ENCODE data around the gene CRTC2.

Gene CRTC2

GRCh38 chr1:153978274-153978909, 20.0 kb upstream of the CRTC2 start:
- peaks cover 11% of the 10 kb centered on the region for H3K79me2 ChIP-seq (ENCODE audit: control insufficient read depth, insufficient read depth, low read length)
- no peak overlapping the region for H2BK120ac ChIP-seq (ENCODE audit: low read depth, low read length)
- no peak overlapping the region for H2BK5ac ChIP-seq (ENCODE audit: low read length)
- DNase-seq = no peak
- no peak overlapping the region for H4K8ac ChIP-seq (ENCODE audit: low read depth, low read length)
- no peaks in the 10 kb centered on the region for H3K27me3 ChIP-seq (ENCODE audit: insufficient read depth, low read length, poor library complexity)
- no CpG with 5 or more reads among the region's 9 CpGs for WGBS (ENCODE audit: extremely low coverage, insufficient coverage, low lambda C conversion rate)
- H3K4me3 ChIP-seq (ENCODE audit: low read length) = no peak overlapping the region
- no peak overlapping the region for H2BK15ac ChIP-seq (replicated peaks; ENCODE audit: low read depth)
- peaks cover 9% of the 10 kb centered on the region for H3K36me3 ChIP-seq (ENCODE audit: control insufficient read depth, insufficient read depth, low read length)
- no peak overlapping the region for H3K56ac ChIP-seq (ENCODE audit: low read length)
- H3K27ac ChIP-seq (ENCODE audit: low read depth, low read length) = no peak overlapping the region
- peak overlapping the region; percentile 85 for H3K9ac ChIP-seq (ENCODE audit: low read length)
- H2AK5ac ChIP-seq (ENCODE audit: low read length) = no peak overlapping the region
- H4K5ac ChIP-seq (ENCODE audit: low read length) = no peak overlapping the region
- no peak overlapping the region for H3K23ac ChIP-seq (ENCODE audit: low read length)
- H3K18ac ChIP-seq (ENCODE audit: low read length) = no peak overlapping the region
- peaks cover 3% of the 10 kb centered on the region for H3K79me1 ChIP-seq (ENCODE audit: low read length)
- H3K4me2 ChIP-seq (ENCODE audit: low read length) = peak overlapping the region; percentile 97
- H3K4me1 ChIP-seq (ENCODE audit: control insufficient read depth, low read depth, low read length) = no peaks in the 10 kb centered on the region
- no peak overlapping the region for H3K4ac ChIP-seq (ENCODE audit: low read depth, low read length)

GRCh38 chr1:153977250-153978240, 19.1 kb upstream of the CRTC2 start, which contains the start of gene JTB:
Gene JTB, minus strand, starts transcription at chr1:153977674. Its CDS starts 422 bp downstream, at chr1:153977252.
- Histone ChIP-seq H3K9ac (ENCODE audit: low read length) (peak within 1 kb of the TSS; percentile 85), H3K18ac (ENCODE audit: low read length) (peak within 1 kb of the TSS; percentile 57), H3K27ac (ENCODE audit: low read depth, low read length) (peak within 1 kb of the TSS; percentile 70), H3K56ac (ENCODE audit: low read length) (peak within 1 kb of the TSS; percentile 88), H4K5ac (ENCODE audit: low read length) (no peak within 1 kb of the TSS), H4K8ac (ENCODE audit: low read depth, low read length) (no peak within 1 kb of the TSS), H3K4me3 (ENCODE audit: low read length) (peak within 1 kb of the TSS; percentile 93), H3K23ac (ENCODE audit: low read length) (no peak within 1 kb of the TSS), H3K27me3 (ENCODE audit: insufficient read depth, low read length, poor library complexity) (no peaks in the 10 kb centered on the region), H3K36me3 (ENCODE audit: control insufficient read depth, insufficient read depth, low read length) (peaks cover 9% of the 10 kb centered on the region), H2AK5ac (ENCODE audit: low read length) (no peak within 1 kb of the TSS), H2BK5ac (ENCODE audit: low read length) (no peak within 1 kb of the TSS), H3K4me2 (ENCODE audit: low read length) (peak within 1 kb of the TSS; percentile 97), H2BK120ac (ENCODE audit: low read depth, low read length) (no peak within 1 kb of the TSS), H2BK15ac (replicated peaks; ENCODE audit: low read depth) (no peak within 1 kb of the TSS), H3K79me1 (ENCODE audit: low read length) (peaks cover 3% of the 10 kb centered on the region), H3K4ac (ENCODE audit: low read depth, low read length) (no peak within 1 kb of the TSS), H3K4me1 (ENCODE audit: control insufficient read depth, low read depth, low read length) (no peaks in the 10 kb centered on the region), H3K79me2 (ENCODE audit: control insufficient read depth, insufficient read depth, low read length) (peaks cover 11% of the 10 kb centered on the region)
- DNase-seq = peak; percentile 92
- WGBS (ENCODE audit: extremely low coverage, insufficient coverage, low lambda C conversion rate) = no CpG with 5 or more reads among the region's 75 CpGs

GRCh38 chr1:153976819-153977249, 18.4 kb upstream of the CRTC2 start:
- Histone ChIP-seq H3K23ac (ENCODE audit: low read length) (no peak overlapping the region), H2BK5ac (ENCODE audit: low read length) (no peak overlapping the region), H3K79me2 (ENCODE audit: control insufficient read depth, insufficient read depth, low read length) (peaks cover 11% of the 10 kb centered on the region), H4K8ac (ENCODE audit: low read depth, low read length) (no peak overlapping the region), H4K5ac (ENCODE audit: low read length) (no peak overlapping the region), H3K27me3 (ENCODE audit: insufficient read depth, low read length, poor library complexity) (no peaks in the 10 kb centered on the region), H2BK120ac (ENCODE audit: low read depth, low read length) (no peak overlapping the region), H3K27ac (ENCODE audit: low read depth, low read length) (peak overlapping the region; percentile 70), H3K4me3 (ENCODE audit: low read length) (peak overlapping the region; percentile 93), H3K4me2 (ENCODE audit: low read length) (peak overlapping the region; percentile 55), H3K4me1 (ENCODE audit: control insufficient read depth, low read depth, low read length) (no peaks in the 10 kb centered on the region), H2AK5ac (ENCODE audit: low read length) (no peak overlapping the region), H3K18ac (ENCODE audit: low read length) (peak overlapping the region; percentile 57), H3K79me1 (ENCODE audit: low read length) (peaks cover 3% of the 10 kb centered on the region), H3K56ac (ENCODE audit: low read length) (peak overlapping the region; percentile 88), H3K9ac (ENCODE audit: low read length) (peak overlapping the region; percentile 85), H3K36me3 (ENCODE audit: control insufficient read depth, insufficient read depth, low read length) (peaks cover 9% of the 10 kb centered on the region), H3K4ac (ENCODE audit: low read depth, low read length) (no peak overlapping the region), H2BK15ac (replicated peaks; ENCODE audit: low read depth) (no peak overlapping the region)
- no CpG with 5 or more reads among the region's 16 CpGs for WGBS (ENCODE audit: extremely low coverage, insufficient coverage, low lambda C conversion rate)
- DNase-seq = no peak

GRCh38 chr1:153973525-153973924, 15.1 kb upstream of the CRTC2 start:
- Histone ChIP-seq H3K36me3 (ENCODE audit: control insufficient read depth, insufficient read depth, low read length) (peaks cover 6% of the 10 kb centered on the region), H3K4me2 (ENCODE audit: low read length) (no peak overlapping the region), H3K79me2 (ENCODE audit: control insufficient read depth, insufficient read depth, low read length) (peaks cover 11% of the 10 kb centered on the region), H3K4ac (ENCODE audit: low read depth, low read length) (no peak overlapping the region), H3K79me1 (ENCODE audit: low read length) (peaks cover 5% of the 10 kb centered on the region), H4K5ac (ENCODE audit: low read length) (no peak overlapping the region), H2BK120ac (ENCODE audit: low read depth, low read length) (no peak overlapping the region), H3K4me3 (ENCODE audit: low read length) (no peak overlapping the region), H3K4me1 (ENCODE audit: control insufficient read depth, low read depth, low read length) (no peaks in the 10 kb centered on the region), H3K27me3 (ENCODE audit: insufficient read depth, low read length, poor library complexity) (no peaks in the 10 kb centered on the region), H3K27ac (ENCODE audit: low read depth, low read length) (no peak overlapping the region), H3K9ac (ENCODE audit: low read length) (no peak overlapping the region), H3K18ac (ENCODE audit: low read length) (no peak overlapping the region), H2AK5ac (ENCODE audit: low read length) (no peak overlapping the region), H2BK15ac (replicated peaks; ENCODE audit: low read depth) (no peak overlapping the region), H4K8ac (ENCODE audit: low read depth, low read length) (no peak overlapping the region), H2BK5ac (ENCODE audit: low read length) (no peak overlapping the region), H3K56ac (ENCODE audit: low read length) (no peak overlapping the region), H3K23ac (ENCODE audit: low read length) (no peak overlapping the region)
- no peak for DNase-seq
- no CpG with 5 or more reads among the region's 7 CpGs for whole genome bisulfite sequencing (ENCODE audit: extremely low coverage, insufficient coverage, low lambda C conversion rate)

GRCh38 chr1:153973071-153973470, 14.7 kb upstream of the CRTC2 start:
- Histone ChIP-seq H3K9ac (ENCODE audit: low read length) (no peak overlapping the region), H3K79me2 (ENCODE audit: control insufficient read depth, insufficient read depth, low read length) (peaks cover 11% of the 10 kb centered on the region), H2AK5ac (ENCODE audit: low read length) (no peak overlapping the region), H3K56ac (ENCODE audit: low read length) (no peak overlapping the region), H3K27ac (ENCODE audit: low read depth, low read length) (no peak overlapping the region), H3K4me2 (ENCODE audit: low read length) (no peak overlapping the region), H3K4me3 (ENCODE audit: low read length) (no peak overlapping the region), H2BK5ac (ENCODE audit: low read length) (no peak overlapping the region), H4K8ac (ENCODE audit: low read depth, low read length) (no peak overlapping the region), H3K18ac (ENCODE audit: low read length) (no peak overlapping the region), H3K4me1 (ENCODE audit: control insufficient read depth, low read depth, low read length) (no peaks in the 10 kb centered on the region), H3K27me3 (ENCODE audit: insufficient read depth, low read length, poor library complexity) (no peaks in the 10 kb centered on the region), H2BK15ac (replicated peaks; ENCODE audit: low read depth) (no peak overlapping the region), H4K5ac (ENCODE audit: low read length) (no peak overlapping the region), H3K23ac (ENCODE audit: low read length) (no peak overlapping the region), H3K36me3 (ENCODE audit: control insufficient read depth, insufficient read depth, low read length) (peaks cover 6% of the 10 kb centered on the region), H3K79me1 (ENCODE audit: low read length) (peaks cover 5% of the 10 kb centered on the region), H2BK120ac (ENCODE audit: low read depth, low read length) (no peak overlapping the region), H3K4ac (ENCODE audit: low read depth, low read length) (no peak overlapping the region)
- no CpG with 5 or more reads among the region's 3 CpGs for WGBS (ENCODE audit: extremely low coverage, insufficient coverage, low lambda C conversion rate)
- DNase-seq = no peak
